ENCODE results near the gene ANXA4.

- TF ChIP-seq CTCF (IDR thresholded peaks at IDR 0.05) (no peak), POLR2A (IDR thresholded peaks at IDR 0.05) (no peak)
These were observed 116.3 kb downstream of the ANXA4 start for GRCh38 chr2:69858261-69858660.

Measured in thyroid gland (tissue), 4 donors.